Chondrocyte (in vitro differentiated cells): Measurements from ENCODE around the gene ZNF628. TPM values are rescaled to one million over a fixed set of nuclear protein-coding genes. Genes with fewer than 3 reads are reported as not detected.

ENCODE experiments used
- DNase-seq: peaks from one replicate; pipeline ENCODE4 v3.0.0; 2021; ENCODE audit warnings: mixed read lengths, low spot score
- H3K27ac Mint-ChIP-seq: one replicate; pipeline ENCODE4 v1.8.0; 2021; ENCODE audit warnings: mild to moderate bottlenecking, moderate library complexity, mixed read lengths; ENCODE audit not compliant: unreplicated experiment
- H3K27me3 Mint-ChIP-seq: 2 replicates; pipeline ENCODE4 v1.8.0; 2021; ENCODE audit warnings: low read depth, mixed read lengths
- H3K36me3 Mint-ChIP-seq: 2 replicates; pipeline ENCODE4 v1.8.0; 2021; ENCODE audit warnings: low read depth, mixed read lengths
- H3K4me1 Mint-ChIP-seq: 2 replicates; pipeline ENCODE4 v1.8.0; 2021; ENCODE audit warnings: low read depth, mild to moderate bottlenecking, mixed read lengths
- H3K4me3 Mint-ChIP-seq: one replicate; pipeline ENCODE4 v1.8.0; 2021; ENCODE audit warnings: mild to moderate bottlenecking, moderate library complexity, mixed read lengths; ENCODE audit not compliant: unreplicated experiment
- H3K9me3 Mint-ChIP-seq: 2 replicates; pipeline ENCODE4 v1.8.0; 2021; ENCODE audit warnings: low read depth, mixed read lengths
- total RNA-seq: library from RNA; stranded (reverse); gene quantifications from 3 replicates; pipeline ENCODE4 v1.2.1, GENCODE V29; 2021
- TF ChIP-seq, protein P1 (sequence below): fragments of 200-600 bp; sonication (generic); IDR thresholded peaks from 2 replicates; pipeline ENCODE4 v1.5.0; 2021; ENCODE audit warnings: antibody characterized with exemption, mild to moderate bottlenecking, moderate library complexity

Gene ZNF628
- total RNA-seq, 1 donor from 2014 or later: 9.4 TPM

GRCh38 chr19:55486043-55486970, 9.9 kb downstream of the ZNF628 start:
- Mint-ChIP-seq H3K4me1 (peaks cover 28% of the 10 kb centered on the region), H3K4me3 (peak overlapping the region; percentile 68), H3K27ac (peak overlapping the region; percentile 99), H3K36me3 (no peaks in the 10 kb centered on the region), H3K9me3 (no peaks in the 10 kb centered on the region), H3K27me3 (no peaks in the 10 kb centered on the region)
- TF ChIP-seq, protein P1, sequence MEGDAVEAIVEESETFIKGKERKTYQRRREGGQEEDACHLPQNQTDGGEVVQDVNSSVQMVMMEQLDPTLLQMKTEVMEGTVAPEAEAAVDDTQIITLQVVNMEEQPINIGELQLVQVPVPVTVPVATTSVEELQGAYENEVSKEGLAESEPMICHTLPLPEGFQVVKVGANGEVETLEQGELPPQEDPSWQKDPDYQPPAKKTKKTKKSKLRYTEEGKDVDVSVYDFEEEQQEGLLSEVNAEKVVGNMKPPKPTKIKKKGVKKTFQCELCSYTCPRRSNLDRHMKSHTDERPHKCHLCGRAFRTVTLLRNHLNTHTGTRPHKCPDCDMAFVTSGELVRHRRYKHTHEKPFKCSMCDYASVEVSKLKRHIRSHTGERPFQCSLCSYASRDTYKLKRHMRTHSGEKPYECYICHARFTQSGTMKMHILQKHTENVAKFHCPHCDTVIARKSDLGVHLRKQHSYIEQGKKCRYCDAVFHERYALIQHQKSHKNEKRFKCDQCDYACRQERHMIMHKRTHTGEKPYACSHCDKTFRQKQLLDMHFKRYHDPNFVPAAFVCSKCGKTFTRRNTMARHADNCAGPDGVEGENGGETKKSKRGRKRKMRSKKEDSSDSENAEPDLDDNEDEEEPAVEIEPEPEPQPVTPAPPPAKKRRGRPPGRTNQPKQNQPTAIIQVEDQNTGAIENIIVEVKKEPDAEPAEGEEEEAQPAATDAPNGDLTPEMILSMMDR: peak; percentile 42
- no peak for DNase-seq

DNA sequence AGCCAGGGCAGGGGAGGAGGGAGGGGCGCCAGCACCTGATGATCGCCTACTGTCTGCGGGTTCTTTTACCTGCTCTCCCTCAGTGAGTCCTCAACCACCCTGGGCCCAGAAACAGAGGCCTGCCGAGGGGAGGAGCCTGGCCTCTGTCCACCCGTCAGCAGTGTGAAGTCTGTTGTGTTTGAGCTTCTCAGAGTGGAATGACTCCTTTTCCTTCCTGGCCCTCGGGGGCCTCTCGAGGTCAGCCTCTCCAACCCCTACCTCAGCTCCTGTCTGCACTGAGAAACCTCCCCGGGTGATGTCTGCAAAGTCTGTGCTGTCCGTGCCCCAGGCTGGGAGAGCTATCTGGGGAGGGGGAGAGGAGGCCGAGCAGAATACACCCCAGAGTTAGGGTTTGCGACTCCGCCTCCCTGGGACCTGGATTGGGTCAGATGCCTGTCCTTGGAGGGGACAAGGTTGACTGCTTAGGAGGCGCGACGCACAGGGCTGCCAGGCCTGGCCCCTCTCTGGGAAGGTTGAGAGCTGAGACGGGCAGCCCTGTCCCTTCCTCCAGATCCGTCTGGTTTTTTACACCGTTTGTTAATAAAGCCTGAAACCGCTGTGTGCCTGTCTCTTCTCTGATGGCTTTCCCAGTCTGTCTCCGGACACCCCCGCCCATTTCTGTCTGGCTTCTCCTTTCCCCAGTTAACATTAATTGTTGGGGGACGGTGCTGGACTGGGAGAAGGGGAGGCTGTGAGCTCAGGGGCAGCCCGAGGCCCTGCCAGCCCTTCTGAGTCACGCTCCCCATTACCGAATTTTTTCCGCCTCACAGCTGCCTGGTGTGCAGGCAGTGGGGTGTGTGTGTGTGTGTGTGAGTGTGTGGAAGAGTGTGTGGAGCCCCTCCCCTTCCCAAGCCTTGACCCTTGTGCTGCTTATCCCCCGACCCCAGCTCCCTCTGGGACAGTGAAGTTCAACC, 10.8 kb downstream of the ZNF628 start:
- Mint-ChIP-seq H3K9me3 (no peaks in the 10 kb centered on the region), H3K36me3 (peaks cover 1% of the 10 kb centered on the region), H3K4me1 (peaks cover 31% of the 10 kb centered on the region), H3K4me3 (peak overlapping the region; percentile 64), H3K27ac (peak overlapping the region; percentile 99), H3K27me3 (no peaks in the 10 kb centered on the region)
- no peak for DNase-seq
- TF ChIP-seq, protein P1: no peak

GRCh38 chr19:55487924-55488687, 11.7 kb downstream of the ZNF628 start, which contains the start of gene SSC5D:
Gene SSC5D (plus strand): TSS chr19:55488436. CDS start chr19:55488590, 154 bp downstream.
- H3K27ac Mint-ChIP-seq: peak within 1 kb of the TSS; percentile 99
- H3K4me3 Mint-ChIP-seq: peak within 1 kb of the TSS; percentile 74
- no peaks in the 10 kb centered on the region for H3K27me3 Mint-ChIP-seq

DNA sequence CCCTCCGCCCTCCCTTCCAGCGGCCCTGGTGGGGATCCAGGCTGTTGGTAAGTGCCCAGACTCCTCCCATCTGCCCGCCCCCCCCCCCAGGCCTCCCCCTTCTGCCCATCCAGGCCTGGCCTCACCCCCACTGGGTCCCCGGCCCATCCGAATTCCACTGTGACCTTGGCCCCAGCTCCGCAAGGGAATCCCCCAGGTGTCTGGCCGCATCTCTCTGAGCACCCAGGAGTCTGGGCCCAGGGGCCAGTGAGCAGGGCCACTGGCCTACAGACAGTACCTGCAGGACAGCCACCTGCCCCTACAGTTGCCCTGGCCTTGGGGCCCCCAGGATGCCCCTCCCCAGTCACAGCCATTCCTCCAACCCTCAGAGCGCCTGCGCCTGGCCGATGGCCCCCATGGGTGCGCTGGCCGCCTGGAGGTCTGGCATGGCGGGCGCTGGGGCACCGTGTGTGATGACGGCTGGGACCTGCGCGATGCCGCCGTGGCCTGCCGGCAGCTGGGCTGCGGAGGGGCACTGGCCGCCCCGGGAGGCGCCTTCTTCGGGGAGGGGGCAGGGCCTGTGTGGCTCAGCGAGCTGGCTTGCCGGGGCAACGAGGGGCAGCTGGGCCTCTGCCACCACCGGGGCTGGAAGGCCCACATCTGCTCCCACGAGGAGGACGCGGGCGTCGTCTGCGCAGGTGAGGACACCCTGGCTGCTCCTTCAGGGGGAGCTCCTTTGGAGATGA, 12.7 kb downstream of the ZNF628 start:
- Mint-ChIP-seq H3K9me3 (no peaks in the 10 kb centered on the region), H3K27me3 (no peaks in the 10 kb centered on the region), H3K27ac (no peak overlapping the region), H3K36me3 (peaks cover 1% of the 10 kb centered on the region), H3K4me1 (peaks cover 36% of the 10 kb centered on the region), H3K4me3 (no peak overlapping the region)
- no peak for DNase-seq
- TF ChIP-seq, protein P1: no peak

More at GRCh38 chr19:55487924-55488687, 11.7 kb downstream of the ZNF628 start, which contains the start of gene SSC5D:
- TF ChIP-seq, protein P1: no peak
- H3K4me1 Mint-ChIP-seq: peaks cover 33% of the 10 kb centered on the region
- DNase-seq: no peak
- H3K36me3 Mint-ChIP-seq: peaks cover 1% of the 10 kb centered on the region
- no peaks in the 10 kb centered on the region for H3K9me3 Mint-ChIP-seq
